ENCODE results near the gene SYNJ1. TPM values are rescaled to one million over a fixed set of nuclear protein-coding genes. Genes with fewer than 3 reads are reported as not detected.

SYNJ1 gene
- total and polyA plus RNA-seq, 10 of the 15 experiments (the other 5 are each of a cell fraction or from before 2014, with no cell fraction given): 1.2 to 7.0 (median 3.5) TPM

DNA sequence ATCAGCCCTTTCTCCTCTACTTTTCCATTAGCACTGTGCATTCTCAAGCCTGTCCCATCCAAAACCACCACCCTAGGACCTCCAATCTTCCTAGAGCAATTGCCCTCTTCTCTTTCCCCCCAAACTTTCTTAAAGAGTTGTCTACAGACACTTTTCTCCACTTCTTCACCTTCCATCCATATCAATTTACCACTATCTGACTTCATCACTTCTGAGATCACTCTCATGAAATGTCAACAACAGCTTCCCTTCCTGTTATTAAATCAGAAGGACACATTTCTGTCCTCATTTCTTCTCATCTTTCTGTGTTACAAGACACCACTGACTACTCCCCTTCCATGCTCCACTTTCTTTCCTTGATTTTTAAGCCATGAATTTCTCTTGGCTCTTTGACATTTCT, 79.6 kb downstream of the SYNJ1 start:
- POLR2A ChIA-PET: no interaction called here
- in situ Hi-C loops (cut with MboI): no loop called here
- CTCF ChIA-PET: interaction anchor here (1.0 kb wide), 1 partner anchor 47 kb away, joined by 3 read pairs; no protein-coding TSS in a partner anchor

More for the DNA sequence above, 79.6 kb downstream of the SYNJ1 start:
- Histone ChIP-seq H3K27me3 (replicated peaks in 1 of 2; ENCODE audit: control insufficient read depth in 2 of 2, insufficient read depth in 2 of 2, low read length in 1 of 2) (no peaks in the 10 kb centered on the region), H3K4me3 (no peak overlapping the region), H3K36me3 (ENCODE audit: control insufficient read depth in 2 of 2, insufficient read depth in 2 of 2, low read length in 1 of 2) (no peaks in the 10 kb centered on the region; a peak in 1 of 4 replicates), H2AFZ (ENCODE audit: control insufficient read depth, low read depth, low read length) (no peak overlapping the region), H3K27ac (ENCODE audit: control insufficient read depth, insufficient read depth) (no peak overlapping the region), H3K79me2 (ENCODE audit: control insufficient read depth, insufficient read depth, low read length) (no peaks in the 10 kb centered on the region), H3K4me1 (ENCODE audit: control insufficient read depth, insufficient read depth, low read length) (peaks cover 5% of the 10 kb centered on the region), H4K20me1 (ENCODE audit: control insufficient read depth, insufficient read depth) (no peaks in the 10 kb centered on the region), H3K4me2 (ENCODE audit: control insufficient read depth, insufficient read depth) (no peak overlapping the region), H3K9me3 (replicated peaks; ENCODE audit: control insufficient read depth, insufficient read depth, low read length) (no peaks in the 10 kb centered on the region), H3K9ac (ENCODE audit: control insufficient read depth, insufficient read depth, low read length) (no peak overlapping the region)
- ChIA-PET RAD21 (ENCODE audit: unreplicated experiment) (no interaction called here), SMC1A (ENCODE audit: uncharacterized antibody, unreplicated experiment) (no interaction called here)
- ATAC-seq: no peak
- BruUV-seq (replicated peaks): no TSS peak
- no peak for DNase-seq (ENCODE audit: low read depth, low spot score)
- TF ChIP-seq KDM1A (IDR thresholded peaks at IDR 0.05; ENCODE audit: borderline replicate concordance): no peak
- TF ChIP-seq TCF7 (IDR thresholded peaks at IDR 0.05; ENCODE audit: borderline replicate concordance): no peak
- TF ChIP-seq CHD2 (IDR thresholded peaks at IDR 0.05; ENCODE audit: borderline replicate concordance, low read depth, low read length): no peak
- no peak for TF ChIP-seq NBN (IDR thresholded peaks at IDR 0.05)
- TF ChIP-seq RAD21 (IDR thresholded peaks at IDR 0.05; ENCODE audit: insufficient read depth, low read depth, low read length): no peak
- no peak for TF ChIP-seq E2F4 (IDR thresholded peaks at IDR 0.05; ENCODE audit: low read depth, low read length)
- no peak for TF ChIP-seq ZZZ3 (IDR thresholded peaks at IDR 0.05; ENCODE audit: control insufficient read depth, insufficient read length, low read depth)
- TF ChIP-seq MTA2 (IDR thresholded peaks at IDR 0.05; ENCODE audit: low read depth): no peak
- TF ChIP-seq ZNF207 (IDR thresholded peaks at IDR 0.05; ENCODE audit: borderline replicate concordance): no peak
- no peak for TF ChIP-seq YBX1 (IDR thresholded peaks at IDR 0.05)
- no peak for TF ChIP-seq ATF3 (IDR thresholded peaks at IDR 0.05; ENCODE audit: borderline replicate concordance, extremely low read depth, low read depth, low read length)
- no peak for TF ChIP-seq CBX3 (IDR thresholded peaks at IDR 0.05; ENCODE audit: borderline replicate concordance, low read depth)
- no peak for TF ChIP-seq ZBTB4 (CRISPR knock-in tag; IDR thresholded peaks at IDR 0.05)
- no peak for TF ChIP-seq ZNF217 (IDR thresholded peaks at IDR 0.05)
- TF ChIP-seq ESRRA (IDR thresholded peaks at IDR 0.05; ENCODE audit: low read length): no peak
- no peak for TF ChIP-seq NKRF (conservative IDR thresholded peaks at IDR 0.05)
- FAIRE-seq: no peak
- intact Hi-C loops (cut with micrococcal nuclease; ENCODE audit: unreplicated experiment): no loop called here
